Trophoblast cell (in vitro differentiated cells and primary cell): ENCODE results near the gene RHOBTB3.
"Not testable (repeated sequence)": the region's sequence is repeated elsewhere in the genome, so short reads cannot be mapped to it uniquely, and the experiment has no call there.

Experiments
- DNase-seq, 2 donors: peaks; one replicate each; pipeline ENCODE4 v3.0.0-alpha.2; 2016
- H2AFZ ChIP-seq: 2 replicates; pipeline ENCODE4 v1.6.1; 2013; ENCODE audit warnings: low read length, moderate library complexity, mild to moderate bottlenecking; ENCODE audit not compliant: insufficient read depth, poor library complexity
- H2AK5ac ChIP-seq: 2 replicates; pipeline ENCODE4 v1.6.1; 2013; ENCODE audit warnings: mild to moderate bottlenecking, low read length
- H2BK120ac ChIP-seq: 2 replicates; pipeline ENCODE4 v1.6.1; 2013; ENCODE audit warnings: low read length, mild to moderate bottlenecking, moderate library complexity; ENCODE audit not compliant: insufficient read depth, poor library complexity
- H2BK12ac ChIP-seq: 2 replicates; pipeline ENCODE4 v1.6.1; 2013; ENCODE audit warnings: mild to moderate bottlenecking, low read length, moderate library complexity
- H2BK5ac ChIP-seq: 2 replicates; pipeline ENCODE4 v1.6.1; 2013; ENCODE audit warnings: low read length, low read depth, moderate library complexity, mild to moderate bottlenecking; ENCODE audit not compliant: poor library complexity
- H3K14ac ChIP-seq: 2 replicates; pipeline ENCODE4 v1.6.1; 2013; ENCODE audit warnings: mild to moderate bottlenecking, low read length
- H3K18ac ChIP-seq: 2 replicates; pipeline ENCODE4 v1.6.1; 2013; ENCODE audit warnings: mild to moderate bottlenecking, low read length
- H3K23ac ChIP-seq: 2 replicates; pipeline ENCODE4 v1.6.1; 2013; ENCODE audit warnings: low read length
- H3K27ac ChIP-seq: 2 replicates; pipeline ENCODE4 v1.5.1; 2013; ENCODE audit warnings: low read depth, mild to moderate bottlenecking, inconsistent platforms, low read length, moderate library complexity
- H3K27me3 ChIP-seq: 2 replicates; pipeline ENCODE4 v1.6.1; 2013; ENCODE audit warnings: inconsistent platforms, mild to moderate bottlenecking, low read length, moderate library complexity; ENCODE audit not compliant: insufficient read depth
- H3K36me3 ChIP-seq, 2 experiments: 1 replicate in 1 of 2; 2 replicates in 1 of 2; pipeline ENCODE4 v1.6.1; 2013; ENCODE audit warnings: low read length in 2 of 2, mild to moderate bottlenecking in 2 of 2, moderate library complexity in 1 of 2; ENCODE audit not compliant: insufficient read depth in 2 of 2, control insufficient read depth in 1 of 2
- H3K4ac ChIP-seq: 2 replicates; pipeline ENCODE4 v1.6.1; 2013; ENCODE audit warnings: low read depth, mild to moderate bottlenecking, low read length, moderate library complexity
- H3K4me1 ChIP-seq, 2 experiments: 1 replicate in 1 of 2; 2 replicates in 1 of 2; pipeline ENCODE4 v1.6.1; 2013; ENCODE audit warnings: low read length in 2 of 2, mild to moderate bottlenecking in 2 of 2, moderate library complexity in 1 of 2; ENCODE audit not compliant: insufficient read depth in 2 of 2, control insufficient read depth in 1 of 2
- H3K4me2 ChIP-seq: 2 replicates; pipeline ENCODE4 v1.6.1; 2013; ENCODE audit warnings: inconsistent platforms, mild to moderate bottlenecking, low read length, moderate library complexity
- H3K4me3 ChIP-seq: 2 replicates; pipeline ENCODE4 v1.5.1; 2013; ENCODE audit warnings: mild to moderate bottlenecking, low read depth, low read length, inconsistent platforms
- H3K79me1 ChIP-seq: one replicate; pipeline ENCODE4 v1.6.1; 2013; ENCODE audit warnings: low read length
- H3K79me2 ChIP-seq: 2 replicates; pipeline ENCODE4 v1.6.1; 2013; ENCODE audit warnings: low read length, mild to moderate bottlenecking; ENCODE audit not compliant: control insufficient read depth, insufficient read depth, poor library complexity
- H3K9ac ChIP-seq: 2 replicates; pipeline ENCODE4 v1.6.1; 2013; ENCODE audit warnings: mild to moderate bottlenecking, low read length
- H3K9me3 ChIP-seq: 2 replicates; pipeline ENCODE4 v1.6.1; 2013; ENCODE audit warnings: low read depth, mild to moderate bottlenecking, control low read depth, inconsistent platforms, low read length; ENCODE audit not compliant: insufficient read depth
- H4K12ac ChIP-seq: 2 replicates; pipeline ENCODE4 v1.6.1; 2013; ENCODE audit warnings: low read depth, mild to moderate bottlenecking, low read length, moderate library complexity
- H4K8ac ChIP-seq: 2 replicates; pipeline ENCODE4 v1.6.1; 2013; ENCODE audit warnings: low read depth, mild to moderate bottlenecking, low read length, moderate library complexity
- H4K91ac ChIP-seq: one replicate; pipeline ENCODE4 v1.6.1; 2013; ENCODE audit warnings: low read depth, mild to moderate bottlenecking, low read length, moderate library complexity
- WGBS: extraction: QIAGEN DNeasy Blood & Tissue Kit; methylation state at CpG from one replicate; pipeline ENCODE4 v1.1.7; 2013; ENCODE audit warnings: missing lambda C conversion rate; ENCODE audit not compliant: insufficient read length, insufficient coverage; ENCODE audit errors: extremely low coverage; 5-methylcytosine and 5-hydroxymethylcytosine counted together

RHOBTB3 gene

GRCh38 chr5:95836971-95837370 lies 105.8 kb downstream of the RHOBTB3 start:
- H3K9ac ChIP-seq, H3K36me3 ChIP-seq, H3K79me2 ChIP-seq, H4K91ac ChIP-seq, H3K9me3 ChIP-seq, H3K4me2 ChIP-seq, H3K4me1 ChIP-seq, H3K4ac ChIP-seq, H3K79me1 ChIP-seq, H2AFZ ChIP-seq, DNase-seq, H3K4me3 ChIP-seq, H3K14ac ChIP-seq, H3K27me3 ChIP-seq, H2BK12ac ChIP-seq, H3K18ac ChIP-seq, H2BK5ac ChIP-seq, H4K8ac ChIP-seq, H3K27ac ChIP-seq, H2AK5ac ChIP-seq, H2BK120ac ChIP-seq, H3K23ac ChIP-seq, H4K12ac ChIP-seq: not testable (repeated sequence)
- no CpG with 5 or more reads among the region's 4 CpGs for WGBS

- no peaks in the 10 kb centered on the region for H3K27me3 ChIP-seq
- no peak overlapping the region for H3K4me3 ChIP-seq
- H3K79me2 ChIP-seq, result no peaks in the 10 kb centered on the region
- H3K79me1 ChIP-seq, result peaks cover 5% of the 10 kb centered on the region
- no peak overlapping the region for H3K4ac ChIP-seq
- H4K12ac ChIP-seq, result no peak overlapping the region
- H4K8ac ChIP-seq, result no peak overlapping the region
- H3K36me3 ChIP-seq, result no peaks in the 10 kb centered on the region
- no peak overlapping the region for H2BK120ac ChIP-seq
- no peak overlapping the region for H3K14ac ChIP-seq
- no peak overlapping the region for H4K91ac ChIP-seq
- no peak overlapping the region for H3K23ac ChIP-seq
- no peak overlapping the region for H3K9ac ChIP-seq
- no peak overlapping the region for H2BK12ac ChIP-seq
- H2BK5ac ChIP-seq, result no peak overlapping the region
- no peak for DNase-seq
- peaks cover 2% of the 10 kb centered on the region for H3K9me3 ChIP-seq
- H3K18ac ChIP-seq, result no peak overlapping the region
- WGBS, result no CpG with 5 or more reads among the region's 5 CpGs
- H3K27ac ChIP-seq, result no peak overlapping the region
- no peak overlapping the region for H3K4me2 ChIP-seq
- no peak overlapping the region for H2AK5ac ChIP-seq
- H2AFZ ChIP-seq, result no peak overlapping the region
- H3K4me1 ChIP-seq, result peaks cover 2% of the 10 kb centered on the region in 2 experiments
Observed at GRCh38 chr5:95837492-95837891, 106.4 kb downstream of the RHOBTB3 start.

- Histone ChIP-seq H3K4ac (no peak overlapping the region), H3K14ac (no peak overlapping the region), H3K18ac (no peak overlapping the region), H3K23ac (no peak overlapping the region), H2BK12ac (no peak overlapping the region), H3K27ac (no peak overlapping the region), H3K4me1 (peaks cover 6% of the 10 kb centered on the region in 2 experiments), H3K79me1 (peaks cover 8% of the 10 kb centered on the region), H3K9me3 (peaks cover 2% of the 10 kb centered on the region), H2AFZ (no peak overlapping the region), H4K91ac (no peak overlapping the region), H3K4me2 (no peak overlapping the region), H4K8ac (no peak overlapping the region), H3K79me2 (peaks cover 2% of the 10 kb centered on the region), H4K12ac (no peak overlapping the region), H2BK5ac (no peak overlapping the region), H2BK120ac (no peak overlapping the region), H3K4me3 (no peak overlapping the region), H3K36me3 (no peaks in the 10 kb centered on the region), H3K27me3 (no peaks in the 10 kb centered on the region), H3K9ac (no peak overlapping the region), H2AK5ac (peak overlapping the region; percentile 22)
- WGBS, result no CpG with 5 or more reads among the region's 8 CpGs
- no peak for DNase-seq
Observed at GRCh38 chr5:95838001-95838520, 106.9 kb downstream of the RHOBTB3 start.

GRCh38 chr5:95838556-95838955 lies 107.4 kb downstream of the RHOBTB3 start:
- peaks cover 2% of the 10 kb centered on the region for H3K79me2 ChIP-seq
- no peak for DNase-seq
- peak overlapping the region; percentile 19 for H4K91ac ChIP-seq
- no peak overlapping the region for H3K4me3 ChIP-seq
- H4K12ac ChIP-seq, result no peak overlapping the region
- no peak overlapping the region for H3K27ac ChIP-seq
- H3K36me3 ChIP-seq, result no peaks in the 10 kb centered on the region
- H2BK12ac ChIP-seq, result peak overlapping the region; percentile 70
- H3K23ac ChIP-seq, result no peak overlapping the region
- H2BK5ac ChIP-seq, result no peak overlapping the region
- no peak overlapping the region for H2AK5ac ChIP-seq
- H2AFZ ChIP-seq, result no peak overlapping the region
- H4K8ac ChIP-seq, result no peak overlapping the region
- WGBS, result no CpG with 5 or more reads among the region's 1 CpG
- H2BK120ac ChIP-seq, result no peak overlapping the region
- H3K79me1 ChIP-seq, result peaks cover 8% of the 10 kb centered on the region
- no peak overlapping the region for H3K4me2 ChIP-seq
- H3K4ac ChIP-seq, result no peak overlapping the region
- no peak overlapping the region for H3K14ac ChIP-seq
- peaks cover 2% of the 10 kb centered on the region for H3K9me3 ChIP-seq
- peaks cover 6 to 9% of the 10 kb centered on the region in 2 experiments for H3K4me1 ChIP-seq
- no peaks in the 10 kb centered on the region for H3K27me3 ChIP-seq
- no peak overlapping the region for H3K9ac ChIP-seq
- H3K18ac ChIP-seq, result no peak overlapping the region
